A549 (cell line): ENCODE measurements around the gene TET2. TPM values are rescaled to one million over a fixed set of nuclear protein-coding genes. Genes with fewer than 3 reads are reported as not detected.

Source experiments
- ATAC-seq, 2 experiments: fragments of 200-7000 bp in 1 of 2; fragments of >200 bp in 1 of 2; cut with Nextera tagmentation in 1 of 2; cut with Tn5 transposase in 1 of 2; 3 replicates each; pipeline versions ENCODE4 v1.8.0 to v1.9.1; 2018 to 2020; ENCODE audit warnings: mild to moderate bottlenecking in 1 of 2, moderate library complexity in 1 of 2
- CTCF ChIA-PET: fragments of 300-600 bp; sonication (Branson Sonifier 250); formaldehyde crosslinking; extraction: SDS; loops from one replicate; lab custom pipeline; 2021; ENCODE audit warnings: antibody characterized with exemption, inconsistent platforms; lab: Yijun Ruan, JAX
- POLR2A ChIA-PET: fragments of 350-600 bp; formaldehyde crosslinking; extraction: SDS; loops from one replicate; lab custom pipeline; 2021; ENCODE audit warnings: antibody characterized with exemption, inconsistent platforms; lab: Yijun Ruan, JAX
- DNase-seq, 2 experiments: peaks; one replicate each; pipeline versions ENCODE4 v3.0.0 to v3.0.0-alpha.2; 2011 to 2016; ENCODE audit warnings: low read depth in 1 of 2, low spot score in 1 of 2
- FAIRE-seq: peaks from 2 replicates; lab custom pipeline; 2011; peaks lifted over from hg19 to GRCh38; lab: Jason Lieb, UNC
- H3K27ac ChIP-seq, 2 experiments: fragments of >200 bp; sonication (Bioruptor Twin); formaldehyde crosslinking; 3 replicates each; pipeline ENCODE4 v1.5.1; 2016 to 2017
- H3K4me1 ChIP-seq: fragments of >200 bp; sonication (Bioruptor Twin); formaldehyde crosslinking; 3 replicates; pipeline ENCODE4 v1.6.1; 2016
- H3K4me2 ChIP-seq: fragments of >200 bp; sonication (Bioruptor Twin); formaldehyde crosslinking; 3 replicates; pipeline ENCODE4 v1.6.1; 2016
- H3K4me3 ChIP-seq: fragments of >200 bp; sonication (Bioruptor Twin); formaldehyde crosslinking; 3 replicates; pipeline ENCODE4 v1.5.1; 2016
- H3K9me3 ChIP-seq: fragments of >200 bp; sonication (Bioruptor Twin); formaldehyde crosslinking; 3 replicates; pipeline ENCODE4 v1.6.1; 2016
- BCL3 ChIP-seq: fragments of >200 bp; sonication (Bioruptor Twin); formaldehyde crosslinking; IDR thresholded peaks from 3 replicates; pipeline ENCODE4 v1.6.1; 2016
- CHD2 ChIP-seq: fragments of 150-350 bp; IDR thresholded peaks from 2 replicates; pipeline ENCODE4 v1.6.1; 2014; ENCODE audit warnings: low read length; ENCODE audit not compliant: partially characterized antibody
- CHD4 ChIP-seq: fragments of 200-600 bp; sonication (generic); IDR thresholded peaks from 2 replicates; pipeline ENCODE4 v1.6.1; 2016; ENCODE audit warnings: antibody characterized with exemption, mild to moderate bottlenecking, borderline replicate concordance
- ESRRA ChIP-seq: fragments of 150-350 bp; IDR thresholded peaks from 2 replicates; pipeline ENCODE4 v1.6.1; 2014; ENCODE audit warnings: mild to moderate bottlenecking, low read length, borderline replicate concordance
- FOSL2 ChIP-seq, 2 experiments: fragments of 450-650 bp in 1 of 2; fragments of >200 bp in 1 of 2; sonication (Bioruptor Twin) in 1 of 2; formaldehyde crosslinking; IDR thresholded peaks; 2 replicates each; pipeline versions ENCODE4 v1.5.0 to v1.6.1; 2016 to 2020; ENCODE audit warnings: mild to moderate bottlenecking in 1 of 2, moderate library complexity in 1 of 2
- HES2 ChIP-seq: fragments of >200 bp; sonication (Bioruptor Twin); formaldehyde crosslinking; IDR thresholded peaks from 2 replicates; pipeline ENCODE4 v1.6.1; 2016
- KDM1A ChIP-seq: fragments of 200-600 bp; sonication (generic); IDR thresholded peaks from 2 replicates; pipeline ENCODE4 v1.6.1; 2016; ENCODE audit warnings: low read depth, mild to moderate bottlenecking
- KDM5A ChIP-seq: fragments of 200-600 bp; sonication (generic); IDR thresholded peaks from 2 replicates; pipeline ENCODE4 v1.6.1; 2016; ENCODE audit warnings: antibody characterized with exemption, mild to moderate bottlenecking
- MAFK ChIP-seq: fragments of 450-650 bp; IDR thresholded peaks from 2 replicates; pipeline ENCODE4 v1.6.1; 2014; ENCODE audit not compliant: partially characterized antibody
- NFE2L2 ChIP-seq: fragments of 150-350 bp; conservative IDR thresholded peaks from 2 replicates; pipeline ENCODE4 v1.6.1; 2014; ENCODE audit warnings: low read length
- NR3C1 ChIP-seq: fragments of >200 bp; sonication (Bioruptor Twin); formaldehyde crosslinking; IDR thresholded peaks from 3 replicates; pipeline ENCODE4 v1.6.1; 2017
- PBX3 ChIP-seq: IDR thresholded peaks from 2 replicates; pipeline ENCODE4 v1.6.1; 2012
- PHF8 ChIP-seq: fragments of 200-600 bp; sonication (generic); IDR thresholded peaks from 2 replicates; pipeline ENCODE4 v1.6.1; 2016; ENCODE audit warnings: low read depth, mild to moderate bottlenecking, antibody characterized with exemption, moderate library complexity, borderline replicate concordance
- RCOR1 ChIP-seq: fragments of 150-350 bp; IDR thresholded peaks from 2 replicates; pipeline ENCODE4 v1.6.1; 2014; ENCODE audit warnings: antibody characterized with exemption, low read length, low read depth
- REST ChIP-seq: fragments of 200-600 bp; sonication (generic); IDR thresholded peaks from 2 replicates; pipeline ENCODE4 v1.6.1; 2016; ENCODE audit warnings: antibody characterized with exemption, mild to moderate bottlenecking, moderate library complexity
- SMC3 ChIP-seq: fragments of >200 bp; sonication (Bioruptor Twin); formaldehyde crosslinking; IDR thresholded peaks from 3 replicates; pipeline ENCODE4 v1.6.1; 2018; ENCODE audit warnings: inconsistent platforms
- ZC3H11A ChIP-seq: fragments of 450-650 bp; IDR thresholded peaks from 2 replicates; pipeline ENCODE4 v1.6.1; 2014; ENCODE audit warnings: antibody characterized with exemption, mild to moderate bottlenecking
- ZFP36 ChIP-seq: fragments of 450-650 bp; IDR thresholded peaks from 2 replicates; pipeline ENCODE4 v1.6.1; 2014; ENCODE audit warnings: borderline replicate concordance; ENCODE audit not compliant: partially characterized antibody
- WGBS: methylation state at CpG from one replicate; pipeline ENCODE4 v1.1.6; 2017; ENCODE audit errors: missing lambda C conversion rate; 5-methylcytosine and 5-hydroxymethylcytosine counted together
- polyA plus RNA-seq, 4 experiments: library from polyadenylated mRNA; depleted of rRNA in 3 of 4; stranded (reverse); fragments of >200 nt; fragmentation: RNase III in 1 of 4; extraction: RNeasy Plus Mini Kit Qiagen cat#74134 plus additional on column Dnase treatment in 1 of 4; gene quantifications; 2 replicates in 3 of 4; 3 replicates in 1 of 4; pipeline ENCODE4 v1.2.3, GENCODE V29; 2011 to 2017

TET2 gene
- polyA plus RNA-seq, 2 of the 4 experiments (the other 2 are of a cell fraction) = 2.2 to 6.6 TPM

GRCh38 chr4:105274504-105274903, 127.8 kb downstream of the TET2 start:
- POLR2A ChIA-PET = no interaction called here
- H3K4me3 ChIP-seq = no peak overlapping the region
- 100% methylated on average over 1 of the region's 1 CpG for WGBS
- ATAC-seq (no peak), DNase-seq (no peak), FAIRE-seq (no peak)
- H3K27ac ChIP-seq = no peak overlapping the region
- H3K4me1 ChIP-seq = no peaks in the 10 kb centered on the region
- no peak for TF ChIP-seq ESRRA
- no peak for TF ChIP-seq FOSL2 (IDR thresholded peaks at IDR 0.05)
- no peak for TF ChIP-seq FOSL2 (CRISPR knock-in tag; IDR thresholded peaks at IDR 0.05)
- TF ChIP-seq NR3C1 = no peak
- no peak for TF ChIP-seq SMC3
- TF ChIP-seq CHD2 = no peak
- TF ChIP-seq PHF8 = no peak
- no peak for TF ChIP-seq KDM1A
- no peak for TF ChIP-seq HES2
- TF ChIP-seq BCL3 = no peak
- no peak for TF ChIP-seq ZFP36
- TF ChIP-seq RCOR1 = no peak
- no peak for TF ChIP-seq PBX3
- TF ChIP-seq KDM5A = no peak
- TF ChIP-seq NFE2L2 = no peak
- no peak for TF ChIP-seq REST
- H3K9me3 ChIP-seq = no peaks in the 10 kb centered on the region
- CTCF ChIA-PET = no interaction called here
- H3K4me2 ChIP-seq = no peak overlapping the region

- Histone ChIP-seq H3K4me1 (no peaks in the 10 kb centered on the region), H3K27ac (no peak overlapping the region), H3K9me3 (no peaks in the 10 kb centered on the region), H3K4me3 (no peak overlapping the region), H3K4me2 (no peak overlapping the region)
- POLR2A ChIA-PET = no interaction called here
- TF ChIP-seq CHD4 = no peak
- no peak for TF ChIP-seq CHD2
- no peak for TF ChIP-seq MAFK
- no peak for TF ChIP-seq ZC3H11A
- 93% methylated on average over 9 of the region's 9 CpGs for WGBS
- ATAC-seq = no peak
- no peak for DNase-seq
- no peak for FAIRE-seq
- CTCF ChIA-PET = no interaction called here
Measured at GRCh38 chr4:105276361-105277104, 129.9 kb downstream of the TET2 start.
